ENCODE measurements around the gene CASR. TPM values are rescaled to one million over a fixed set of nuclear protein-coding genes. Genes with fewer than 3 reads are reported as not detected.

CASR gene
- total RNA-seq, 2 donors from 2014 or later: 0.17 to 0.23 TPM

- Mint-ChIP-seq H3K27ac (no peak within 1 kb of the TSS), H3K27me3 (ENCODE audit: low read depth) (peaks cover 9% of the 10 kb centered on the region), H3K9me3 (peaks cover 0 to 2% of the 10 kb centered on the region in 2 donors), H3K36me3 (ENCODE audit: insufficient read depth in 2 of 2) (no peaks in the 10 kb centered on the region), H3K4me1 (ENCODE audit: low read depth) (peaks cover 25% of the 10 kb centered on the region), H3K4me3 (no peak within 1 kb of the TSS)
- DNase-seq: no peak
- no peak for ATAC-seq (replicated peaks in 1 of 2)
These were observed 141.4 kb downstream of the CASR start, which contains the start of gene CSTA for GRCh38 chr3:122324871-122325323. CSTA (plus strand) TSS chr3:122325248; CDS start chr3:122325293, 45 bp downstream.

GRCh38 chr3:122325769-122326168 lies 142.3 kb downstream of the CASR start:
- ATAC-seq (replicated peaks in 1 of 2) (no peak), DNase-seq (no peak)
- Mint-ChIP-seq H3K27ac (no peak overlapping the region), H3K9me3 (no peaks in the 10 kb centered on the region), H3K36me3 (ENCODE audit: insufficient read depth in 2 of 2) (no peaks in the 10 kb centered on the region), H3K4me3 (no peak overlapping the region), H3K4me1 (ENCODE audit: low read depth) (peaks cover 24% of the 10 kb centered on the region), H3K27me3 (ENCODE audit: low read depth) (peaks cover 16% of the 10 kb centered on the region)

- no peaks in the 10 kb centered on the region for H3K4me1 Mint-ChIP-seq (ENCODE audit: low read depth)
- no peaks in the 10 kb centered on the region for H3K36me3 Mint-ChIP-seq (ENCODE audit: insufficient read depth in 2 of 2)
- H3K4me3 Mint-ChIP-seq: no peak overlapping the region
- H3K27me3 Mint-ChIP-seq (ENCODE audit: low read depth): peaks cover 15% of the 10 kb centered on the region
- DNase-seq (no peak), ATAC-seq (replicated peaks in 1 of 2) (no peak)
- H3K9me3 Mint-ChIP-seq: no peaks in the 10 kb centered on the region
- H3K27ac Mint-ChIP-seq: no peak overlapping the region
These were observed 148.4 kb downstream of the CASR start for GRCh38 chr3:122331886-122332285.

GRCh38 chr3:122332551-122332950 lies 149.1 kb downstream of the CASR start:
- Mint-ChIP-seq H3K36me3 (ENCODE audit: insufficient read depth in 2 of 2) (no peaks in the 10 kb centered on the region), H3K4me3 (no peak overlapping the region), H3K4me1 (ENCODE audit: low read depth) (no peaks in the 10 kb centered on the region), H3K27ac (no peak overlapping the region), H3K27me3 (ENCODE audit: low read depth) (peaks cover 15% of the 10 kb centered on the region), H3K9me3 (no peaks in the 10 kb centered on the region)
- ATAC-seq (replicated peaks in 1 of 2) (no peak), DNase-seq (no peak)

Other genes with a start within 250 kb of the CASR start
- under 1 TPM; 0.28 to 0.31 TPM for gene ILDR1, start 161.4 kb upstream of the CASR start, total RNA-seq
- 1 to 10 TPM; 2.4 to 2.5 TPM for gene CD86, start 128.3 kb upstream of the CASR start, total RNA-seq
- gene CSTA, start 141.6 kb downstream of the CASR start, total RNA-seq: under 1 TPM in 1 of 2 donors, not detected in 1; 0.35 TPM
- 100 to 1,000 TPM in 1 of 2 donors, 10 to 100 TPM in 1; 94.0 to 133 TPM for gene MIX23, start 199.6 kb downstream of the CASR start, total RNA-seq
- 10 to 100 TPM; 79.0 to 94.8 TPM for gene FAM162A, start 200.5 kb downstream of the CASR start, total RNA-seq
- gene WDR5B, start 232.4 kb downstream of the CASR start, total RNA-seq: 1 to 10 TPM; 2.6 to 3.6 TPM

Measured in activated T-cell treated with anti-CD3 and anti-CD28 coated beads, Interleukin-2, amount 50 U/mL, for 72 hours (primary cell).